Activated T-helper 1 cell treated with anti-CD3 and anti-CD28 coated beads, Interleukin-2, amount 50 U/mL, for 16 hours (primary cell): ENCODE measurements around the gene CD70.
"Not testable (repeated sequence)": the region's sequence is repeated elsewhere in the genome, so short reads cannot be mapped to it uniquely, and the experiment has no call there.

ENCODE experiments used
- DNase-seq, 2 donors: peaks; one replicate each; pipeline ENCODE4 v3.0.0-alpha.2; 2020; ENCODE audit warnings: low read depth in 1 of 2, low spot score in 1 of 2

CD70 gene

DNA sequence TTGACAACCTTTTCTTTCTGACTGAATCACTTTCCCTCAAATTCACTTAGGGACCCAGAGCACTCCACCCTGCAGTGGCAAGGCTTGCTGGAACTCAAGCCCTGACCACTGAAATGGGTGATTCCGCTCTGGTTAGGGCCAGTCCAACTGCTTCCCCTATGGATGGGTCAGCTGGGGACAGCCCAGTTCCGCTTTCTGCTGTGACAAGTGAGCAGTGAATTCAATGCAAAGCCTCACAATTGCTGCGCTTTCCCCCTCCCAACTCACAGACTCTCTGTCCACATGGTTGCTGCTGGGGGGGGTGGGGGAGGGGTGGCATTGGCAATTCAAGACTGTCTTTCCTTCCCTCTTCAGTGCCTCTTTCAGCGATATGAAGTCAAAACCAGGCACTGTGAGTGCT is 18.7 kb downstream of the CD70 start:
- DNase-seq = no peak

- DNase-seq = no peak
Observed at GRCh38 chr19:6571167-6571566, 19.8 kb downstream of the CD70 start.

- no peak for DNase-seq
Observed at GRCh38 chr19:6570764-6571163, 20.2 kb downstream of the CD70 start.

GRCh38 chr19:6568816-6569215 is 22.1 kb downstream of the CD70 start:
- DNase-seq = no peak

DNA sequence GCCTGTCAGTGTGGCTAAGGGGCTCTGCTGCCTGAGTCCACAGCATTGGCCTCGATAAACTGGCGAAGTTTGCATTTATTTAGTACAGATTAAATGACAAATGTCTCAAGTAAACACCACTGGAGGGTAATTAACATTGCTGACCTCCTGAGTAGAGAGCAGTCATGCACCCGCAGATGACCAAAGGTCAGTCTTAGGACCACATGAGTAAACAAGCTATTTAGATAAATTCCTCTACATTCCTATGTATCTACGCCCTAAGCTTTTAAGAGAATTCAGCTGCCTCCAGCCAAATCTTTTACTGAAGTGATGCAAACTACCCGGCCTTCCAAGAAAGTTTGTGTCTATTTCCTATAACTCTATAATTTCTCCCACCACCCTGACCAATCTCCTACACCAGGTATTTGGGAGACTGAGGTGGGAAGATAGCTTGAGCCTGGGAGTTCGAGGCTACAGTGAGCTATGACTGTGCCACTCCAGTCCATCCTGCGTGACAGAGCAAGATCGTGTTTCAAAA is 22.9 kb downstream of the CD70 start:
- DNase-seq = no peak

DNA sequence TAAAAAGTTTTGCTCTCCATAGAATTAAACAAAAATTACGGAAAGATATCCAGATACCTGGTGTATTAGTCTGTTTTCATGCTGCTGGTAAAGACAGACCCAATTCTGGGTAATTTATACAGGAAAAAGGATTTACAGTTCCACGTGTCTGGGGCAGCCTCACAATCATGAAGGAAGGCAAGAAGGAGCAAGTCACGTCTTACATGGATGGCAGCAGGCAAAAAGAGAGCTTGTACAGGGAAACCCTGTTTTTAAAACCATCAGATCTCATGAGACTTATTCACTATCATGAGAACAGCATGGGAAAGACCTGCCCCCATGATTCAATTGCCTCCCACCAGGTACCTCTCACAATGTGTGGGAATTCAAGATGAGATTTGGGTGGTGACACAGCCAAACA is 24.2 kb downstream of the CD70 start:
- not testable (repeated sequence) for DNase-seq

DNA sequence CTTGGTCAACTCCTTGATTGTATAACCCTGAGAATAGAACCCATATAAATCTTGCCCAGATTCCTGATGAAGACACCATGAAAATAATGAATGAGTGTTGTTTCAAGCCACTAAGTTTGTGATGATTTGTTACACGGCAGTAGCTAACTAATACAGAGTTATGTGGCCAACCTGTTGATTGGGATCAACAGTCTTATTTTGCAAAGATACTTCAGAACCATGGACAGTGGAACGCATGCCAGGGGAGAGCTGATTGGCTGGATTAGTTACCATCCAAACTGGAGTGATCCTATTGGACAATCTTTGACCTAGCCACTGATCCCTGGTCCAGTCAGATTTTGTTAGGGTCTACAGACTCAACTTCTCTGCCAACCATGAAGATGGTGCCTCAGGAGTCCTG is 26.6 kb downstream of the CD70 start:
- DNase-seq = no peak

GRCh38 chr19:6562437-6562836 is 28.5 kb downstream of the CD70 start:
- not testable (repeated sequence) for DNase-seq

- DNase-seq = no peak
Observed at GRCh38 chr19:6556480-6557195, 34.3 kb downstream of the CD70 start.

DNA sequence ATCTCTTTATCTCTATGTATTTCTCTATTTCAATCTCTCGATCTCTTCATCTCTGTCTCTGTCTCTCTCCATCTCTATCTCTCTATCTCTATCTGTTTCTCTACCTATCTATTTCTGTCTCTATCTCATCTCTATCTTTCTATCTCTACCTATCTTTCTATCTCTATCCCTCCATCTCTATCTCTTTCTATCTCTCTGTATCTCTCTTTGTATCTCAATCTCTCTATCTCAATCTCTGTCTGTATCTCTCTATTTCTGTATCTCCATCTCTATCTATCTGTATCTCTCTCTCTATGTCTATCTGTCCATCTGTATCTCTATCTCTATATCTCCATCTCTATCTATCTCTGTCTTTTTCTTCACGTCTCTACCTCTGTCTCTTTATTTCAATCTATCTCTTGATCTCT is 34.9 kb downstream of the CD70 start:
- no peak for DNase-seq

GRCh38 chr19:6551607-6552450 is 39.1 kb downstream of the CD70 start:
- peak; percentile 24 to 25 for DNase-seq

- no peak for DNase-seq
Observed at GRCh38 chr19:6551091-6551490, 39.9 kb downstream of the CD70 start.

GRCh38 chr19:6550679-6551078 is 40.3 kb downstream of the CD70 start:
- DNase-seq = not testable (repeated sequence)

- no peak for DNase-seq
Observed at GRCh38 chr19:6543866-6544347, 47.0 kb downstream of the CD70 start.

- DNase-seq = no peak
Observed at GRCh38 chr19:6540918-6541689, 49.8 kb downstream of the CD70 start.

- DNase-seq = no peak
Observed at GRCh38 chr19:6539514-6539913, 51.4 kb downstream of the CD70 start.
